HG03432 (cell line): ENCODE results near the gene MLLT10.
A peak's percentile ranks its signal among the peaks of the same experiment; 100 is the strongest.

ENCODE experiments used
- ATAC-seq: cut with Tn5 transposase; IDR thresholded peaks from one replicate; pipeline ENCODE4 v1.9.1; 2021; ENCODE audit warnings: mild to moderate bottlenecking, moderate library complexity; ENCODE audit not compliant: unreplicated experiment

The MLLT10 gene

DNA sequence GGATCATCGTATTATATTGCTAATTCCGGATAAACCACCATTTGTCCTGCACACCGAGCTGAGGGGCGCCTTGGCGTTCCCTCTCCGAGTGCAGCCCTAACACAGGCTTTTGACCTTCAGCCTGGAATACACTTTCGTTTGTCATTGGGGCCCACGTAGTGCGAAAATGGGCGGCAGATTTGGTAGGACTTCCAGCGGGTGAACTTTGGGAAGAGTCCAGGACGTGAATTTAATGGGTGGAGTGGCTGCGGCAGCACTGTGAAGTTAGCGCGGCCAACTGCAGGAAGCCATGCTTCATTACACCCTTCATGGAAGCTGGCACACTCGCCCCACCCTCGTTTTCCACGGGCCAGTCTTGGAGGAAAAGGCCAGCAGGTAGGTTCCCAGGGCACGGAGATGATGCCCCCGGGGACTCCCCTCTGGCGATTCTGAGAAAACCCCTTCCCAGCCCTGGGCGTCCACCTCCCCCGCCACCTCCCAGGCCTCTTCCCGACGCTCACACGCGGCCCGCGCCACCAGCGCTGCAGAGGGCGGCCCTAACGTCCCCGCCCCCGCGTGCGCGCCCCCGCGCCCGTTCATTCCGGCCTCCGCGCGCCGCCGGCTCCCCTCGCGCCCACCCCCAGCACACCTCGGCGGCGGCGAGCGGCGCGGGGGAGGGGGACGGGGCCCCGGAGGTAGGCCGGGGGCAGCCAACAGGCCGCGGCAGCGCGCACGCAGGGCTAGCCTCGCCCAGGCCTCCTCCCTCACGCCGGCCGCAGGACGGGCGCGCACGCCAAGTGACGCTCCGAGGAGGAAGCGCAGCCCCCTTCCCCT is at the start of gene MLLT10:
Gene MLLT10 (plus strand): TSS at position 766 of the 813 bp plus-strand sequence. CDS start 413 bp downstream, outside the sequence.
- peak; percentile 92 for ATAC-seq

GRCh38 chr10:21487416-21488180 is 46.4 kb upstream of the MLLT10 start:
- ATAC-seq: no peak

DNA sequence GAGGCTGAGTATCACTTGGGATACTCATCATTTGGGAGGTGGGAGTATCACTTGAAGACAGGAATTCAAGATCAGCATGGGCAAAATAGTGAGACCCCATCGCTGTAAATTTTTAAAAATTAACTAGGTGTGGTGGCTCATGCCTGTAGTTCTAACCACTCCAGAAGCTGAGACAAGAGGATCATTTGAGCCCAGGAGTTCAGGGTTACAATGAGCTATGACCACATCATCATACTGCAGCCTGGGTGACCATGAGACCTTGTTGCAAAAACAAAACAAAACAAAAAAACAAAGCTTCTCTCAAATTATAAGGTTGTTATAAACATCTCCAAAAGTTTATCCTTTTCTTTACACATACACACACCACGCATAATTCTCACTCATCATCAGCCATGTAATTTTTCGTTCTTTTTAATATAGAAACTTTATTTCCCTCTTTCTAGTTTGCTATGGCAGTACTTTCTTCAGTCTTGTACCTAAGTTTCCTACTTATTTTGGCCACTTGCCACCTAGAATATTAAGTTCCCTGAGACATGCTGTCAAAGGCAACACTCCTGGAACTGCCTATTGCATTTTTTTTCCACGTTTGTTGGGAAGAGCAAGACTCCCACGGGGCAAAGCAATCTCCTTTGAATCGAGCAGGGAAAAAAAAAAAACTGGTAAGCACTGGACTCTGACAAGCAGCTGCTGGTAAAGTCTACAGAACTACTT is 45.6 kb upstream of the MLLT10 start:
- no peak for ATAC-seq

- no peak for ATAC-seq
Measured at GRCh38 chr10:21488957-21489446, 45.0 kb upstream of the MLLT10 start.

DNA sequence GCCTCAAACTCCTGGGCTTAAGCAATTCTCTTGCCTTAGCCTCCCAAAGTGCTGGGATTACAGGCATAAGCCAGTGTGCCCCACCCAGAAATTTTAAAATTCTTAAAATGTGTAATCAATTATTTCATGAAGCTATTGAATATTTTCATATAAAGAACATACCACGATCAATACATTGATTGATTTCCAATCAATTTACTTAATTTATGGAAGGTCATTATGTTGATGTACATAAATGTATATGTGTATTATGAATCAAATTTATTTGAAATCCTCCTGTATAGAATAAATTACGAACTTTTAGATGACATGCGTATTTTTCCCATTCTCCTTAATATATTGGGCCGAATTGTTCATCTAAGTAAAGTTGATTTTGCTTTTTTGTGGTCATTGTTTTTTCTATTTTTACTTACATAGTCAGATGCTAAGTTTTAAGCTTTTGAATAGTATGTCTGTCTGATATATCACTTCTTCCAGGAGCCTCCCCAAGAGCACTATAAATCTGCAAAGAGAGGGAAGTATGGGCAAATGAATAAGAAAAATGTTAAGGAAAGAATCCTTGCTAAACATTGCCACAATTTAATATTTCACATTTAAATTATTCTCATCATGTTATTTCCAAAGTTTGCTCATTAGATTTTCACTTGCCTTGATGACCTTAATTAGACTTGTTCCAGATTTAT is 43.9 kb upstream of the MLLT10 start:
- ATAC-seq: no peak

- ATAC-seq: no peak
Measured at GRCh38 chr10:21490711-21491105, 43.3 kb upstream of the MLLT10 start.

GRCh38 chr10:21492421-21492820 is 41.6 kb upstream of the MLLT10 start:
- ATAC-seq: no peak

DNA sequence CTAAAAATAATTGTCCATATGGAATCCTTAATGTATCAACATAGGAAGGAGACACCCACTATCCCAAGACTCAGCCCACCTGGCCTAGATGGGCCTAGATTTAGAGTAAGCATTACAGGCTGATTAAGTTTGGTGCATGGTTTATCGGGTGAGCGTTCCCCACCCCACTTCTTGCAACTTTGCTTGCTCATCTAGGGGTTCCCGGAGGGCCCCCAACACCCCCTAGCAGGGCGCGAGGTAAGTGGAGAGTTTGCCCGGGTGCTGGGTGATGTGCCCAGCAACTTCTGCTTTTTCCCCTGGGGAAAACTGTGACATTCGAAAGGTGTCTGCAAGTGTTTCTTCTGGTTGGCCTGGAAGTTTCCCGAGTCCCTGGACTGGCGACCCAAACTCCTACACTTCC is 40.2 kb upstream of the MLLT10 start:
- ATAC-seq: no peak

- no peak for ATAC-seq
Measured at GRCh38 chr10:21494191-21495001, 39.6 kb upstream of the MLLT10 start.

DNA sequence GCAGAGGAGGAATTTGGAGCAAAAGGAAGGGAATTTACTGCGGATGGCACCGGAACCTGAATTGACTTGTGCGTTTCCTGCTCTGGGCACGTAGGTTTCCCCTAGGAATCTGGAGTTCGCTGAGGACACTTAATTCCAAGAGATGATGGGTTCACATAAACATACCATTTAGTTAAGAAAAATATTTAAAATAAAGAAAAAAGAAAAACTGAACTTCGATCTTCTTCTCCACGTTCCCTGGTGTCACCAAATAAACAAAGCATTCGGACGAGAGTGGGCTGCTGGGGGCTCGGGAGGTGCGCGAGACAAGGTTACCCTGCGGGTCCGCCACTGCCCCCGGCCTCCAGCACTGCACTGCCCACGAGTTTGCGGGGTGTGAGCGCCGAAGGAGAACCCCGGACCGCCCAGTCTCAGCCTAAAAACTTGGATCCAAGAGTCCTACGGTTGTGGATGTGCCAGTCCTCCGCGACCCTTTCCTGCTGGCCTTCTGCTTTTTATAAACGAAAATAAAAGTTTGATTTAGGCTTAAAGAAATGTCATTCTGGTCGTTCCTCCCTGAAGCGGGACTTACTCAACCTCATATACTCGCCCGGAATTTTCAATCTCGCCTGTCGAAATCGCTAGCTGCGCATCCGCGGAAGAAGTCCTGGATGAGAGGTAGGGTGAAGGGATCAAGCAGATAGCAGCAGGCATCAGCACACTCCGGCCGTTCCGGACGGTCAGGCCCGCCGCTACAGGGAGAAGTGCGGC is 38.9 kb upstream of the MLLT10 start:
- no peak for ATAC-seq

- peak; percentile 82 for ATAC-seq
Measured at GRCh38 chr10:21495752-21496342, 38.2 kb upstream of the MLLT10 start.

GRCh38 chr10:21496343-21497176 is 37.5 kb upstream of the MLLT10 start:
- ATAC-seq: peak; percentile 64

- no peak for ATAC-seq
Measured at GRCh38 chr10:21497177-21497807, 36.7 kb upstream of the MLLT10 start.

GRCh38 chr10:21498377-21498776 is 35.7 kb upstream of the MLLT10 start:
- ATAC-seq: no peak

DNA sequence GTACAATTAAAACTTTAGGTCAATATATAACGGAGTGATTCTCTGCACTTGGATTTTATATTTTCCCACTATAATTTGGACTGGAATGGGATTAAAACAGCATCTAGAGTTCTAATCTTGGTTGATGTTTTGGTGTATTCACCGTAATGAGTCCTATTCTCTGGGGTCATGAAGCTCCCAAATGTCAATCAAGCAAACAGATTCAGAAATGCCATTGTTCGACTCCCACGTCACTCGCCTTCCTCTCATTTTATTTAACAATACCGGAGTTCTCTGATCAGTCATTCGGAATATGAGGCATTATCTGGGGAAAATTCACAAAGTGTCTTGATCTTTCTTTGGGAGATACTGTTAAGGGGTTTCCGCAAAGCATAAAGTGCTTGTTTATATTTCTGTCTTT is 35.0 kb upstream of the MLLT10 start:
- ATAC-seq: no peak

DNA sequence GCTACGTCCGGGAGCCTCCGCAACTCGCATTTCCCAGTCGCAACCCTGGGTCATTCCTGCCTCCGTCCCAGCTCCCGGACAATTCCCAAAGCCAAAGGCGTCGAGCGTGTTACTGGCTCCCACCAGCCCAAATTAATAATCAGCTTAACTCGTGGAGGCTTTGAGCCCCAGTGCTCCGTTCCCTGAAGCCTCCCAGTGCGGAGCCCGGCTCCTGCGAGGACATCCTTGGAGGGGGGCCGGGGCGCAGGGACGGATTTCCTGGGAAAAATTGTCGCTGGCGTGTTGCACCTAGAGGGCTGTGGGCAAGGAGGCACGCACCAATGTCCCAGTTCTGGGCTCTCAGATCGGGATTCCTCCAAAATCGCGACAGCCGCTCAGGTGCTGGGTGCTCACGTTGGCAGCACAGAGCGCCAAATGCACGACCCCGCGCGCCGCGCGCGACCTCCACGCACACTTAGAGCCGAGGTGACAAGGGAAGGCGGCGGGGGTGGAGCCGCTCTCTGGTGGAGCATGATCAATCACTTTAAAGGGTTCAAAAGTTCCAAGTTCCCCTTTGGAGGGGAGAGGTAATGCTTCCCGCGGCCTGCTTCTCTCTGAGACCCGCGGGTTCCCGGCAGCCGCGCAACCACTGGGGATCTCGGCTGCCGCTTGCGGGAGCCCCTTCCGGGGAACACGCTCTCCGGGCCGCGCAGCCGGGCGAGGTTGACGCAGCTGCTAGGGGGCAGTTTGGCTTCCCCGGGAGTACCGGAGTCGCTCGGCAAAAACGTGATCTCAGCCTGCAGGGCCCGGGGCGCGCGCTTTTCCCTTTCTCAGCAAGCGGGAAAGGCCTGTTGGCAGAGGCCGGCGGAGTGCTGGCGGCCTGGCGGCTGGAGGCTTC is 34.1 kb upstream of the MLLT10 start:
- ATAC-seq: no peak

GRCh38 chr10:21500578-21500910 is 33.5 kb upstream of the MLLT10 start:
- no peak for ATAC-seq
